Upper lobe of right lung (tissue), 1 donor: ENCODE data around the gene ACY1. TPM values are rescaled to one million over a fixed set of nuclear protein-coding genes. Genes with fewer than 3 reads are reported as not detected.
A peak's percentile ranks its signal among the peaks of the same experiment; 100 is the strongest.

Experiments used
- ATAC-seq: fragments of 200-7000 bp; cut with Tn5 transposase; one replicate; pipeline ENCODE4 v1.9.1; 2020; ENCODE audit warnings: mild to moderate bottlenecking, moderate library complexity
- DNase-seq: peaks from one replicate; pipeline ENCODE4 v3.0.0-alpha.2; 2020
- H3K27ac ChIP-seq: fragments of 200-600 bp; one replicate; pipeline ENCODE4 v1.8.0; 2022
- H3K27me3 ChIP-seq: fragments of 200-600 bp; one replicate; pipeline ENCODE4 v1.8.0; 2022; ENCODE audit warnings: mild to moderate bottlenecking
- H3K36me3 ChIP-seq: fragments of 200-600 bp; one replicate; pipeline ENCODE4 v1.8.0; 2022
- H3K4me1 ChIP-seq: fragments of 200-600 bp; one replicate; pipeline ENCODE4 v1.8.0; 2022
- H3K4me3 ChIP-seq: fragments of 200-600 bp; one replicate; pipeline ENCODE4 v1.8.0; 2022; ENCODE audit warnings: mild to moderate bottlenecking
- H3K9me3 ChIP-seq: fragments of 200-600 bp; one replicate; pipeline ENCODE4 v1.8.0; 2022
- CTCF ChIP-seq: fragments of 200-600 bp; IDR thresholded peaks from one replicate; pipeline ENCODE4 v1.8.0; 2022; ENCODE audit warnings: antibody characterized with exemption
- intact Hi-C: fragments of 100-400 bp; cut with DNase I; formaldehyde crosslinking; loops from one replicate; pipeline ENCODE4 v1.11.0; 2022
- total RNA-seq: library from RNA; stranded (reverse); fragmentation: NEBNext Ultra II Directional; extraction: Animal tissue kit (Norgen Biotek cat#: 25700); gene quantifications from one replicate; pipeline ENCODE4 v1.2.1, GENCODE V29; 2021
- donor health status: DM: no; HTN: yes; CAD: no; lungs with severe emphysema.

Gene ACY1
- total RNA-seq, 1 donor from 2014 or later = 26.5 TPM

- peak overlapping the region; percentile 30 for H3K27ac ChIP-seq
- no peaks in the 10 kb centered on the region for H3K9me3 ChIP-seq
- no peak overlapping the region for H3K4me3 ChIP-seq
- H3K4me1 ChIP-seq = peaks cover 8% of the 10 kb centered on the region
- H3K36me3 ChIP-seq = no peaks in the 10 kb centered on the region
- intact Hi-C loops = no loop called here
- no peaks in the 10 kb centered on the region for H3K27me3 ChIP-seq
- DNase-seq (no peak), ATAC-seq (peak; percentile 3)
- TF ChIP-seq CTCF = no peak
These were observed 40.8 kb downstream of the ACY1 start for GRCh38 chr3:52023860-52024764.

- Histone ChIP-seq H3K36me3 (no peaks in the 10 kb centered on the region), H3K27me3 (no peaks in the 10 kb centered on the region), H3K9me3 (no peaks in the 10 kb centered on the region), H3K4me3 (no peak overlapping the region), H3K27ac (no peak overlapping the region), H3K4me1 (peaks cover 8% of the 10 kb centered on the region)
- intact Hi-C loops = no loop called here
- DNase-seq = no peak
- no peak for ATAC-seq
- no peak for TF ChIP-seq CTCF
These were observed 41.6 kb downstream of the ACY1 start for GRCh38 chr3:52024765-52025452.

- peak; percentile 7 for ATAC-seq
- Histone ChIP-seq H3K27me3 (no peaks in the 10 kb centered on the region), H3K4me1 (peaks cover 8% of the 10 kb centered on the region), H3K27ac (no peak overlapping the region), H3K36me3 (no peaks in the 10 kb centered on the region), H3K9me3 (no peaks in the 10 kb centered on the region), H3K4me3 (no peak overlapping the region)
- no peak for TF ChIP-seq CTCF
- DNase-seq = no peak
- intact Hi-C loops = no loop called here
These were observed 42.1 kb downstream of the ACY1 start for GRCh38 chr3:52025453-52025852.

- no peak for DNase-seq
- no peak overlapping the region for H3K27ac ChIP-seq
- no peaks in the 10 kb centered on the region for H3K36me3 ChIP-seq
- no peak for TF ChIP-seq CTCF
- H3K9me3 ChIP-seq = no peaks in the 10 kb centered on the region
- intact Hi-C loops = no loop called here
- peaks cover 8% of the 10 kb centered on the region for H3K4me1 ChIP-seq
- ATAC-seq = no peak
- H3K4me3 ChIP-seq = no peak overlapping the region
- H3K27me3 ChIP-seq = no peaks in the 10 kb centered on the region
These were observed 42.7 kb downstream of the ACY1 start for GRCh38 chr3:52026041-52026440.

GRCh38 chr3:52028572-52028971, 45.2 kb downstream of the ACY1 start:
- no peaks in the 10 kb centered on the region for H3K27me3 ChIP-seq
- H3K27ac ChIP-seq = no peak overlapping the region
- no peaks in the 10 kb centered on the region for H3K4me1 ChIP-seq
- no peaks in the 10 kb centered on the region for H3K9me3 ChIP-seq
- H3K36me3 ChIP-seq = no peaks in the 10 kb centered on the region
- no peak overlapping the region for H3K4me3 ChIP-seq
- intact Hi-C loops = no loop called here
- no peak for DNase-seq
- TF ChIP-seq CTCF = no peak
- ATAC-seq = no peak
